Glutamatergic neuron (in vitro differentiated cells): ENCODE data around the gene DOCK3. TPM values are rescaled to one million over a fixed set of nuclear protein-coding genes. Genes with fewer than 3 reads are reported as not detected.

Experiments used
- DNase-seq: peaks from one replicate; pipeline ENCODE4 v3.0.0; 2022
- H3K27ac Mint-ChIP-seq: one replicate; pipeline ENCODE4 v1.8.0; 2020; ENCODE audit warnings: mild to moderate bottlenecking, mixed read lengths, inconsistent platforms; ENCODE audit not compliant: unreplicated experiment
- H3K27me3 Mint-ChIP-seq: one replicate; pipeline ENCODE4 v1.8.0; 2020; ENCODE audit warnings: mild to moderate bottlenecking, moderate library complexity, mixed read lengths, inconsistent platforms; ENCODE audit not compliant: unreplicated experiment
- H3K36me3 Mint-ChIP-seq: one replicate; pipeline ENCODE4 v1.8.0; 2020; ENCODE audit warnings: mild to moderate bottlenecking, mixed read lengths, inconsistent platforms; ENCODE audit not compliant: unreplicated experiment
- H3K4me1 Mint-ChIP-seq: one replicate; pipeline ENCODE4 v1.8.0; 2020; ENCODE audit warnings: mild to moderate bottlenecking, low read depth, mixed read lengths, inconsistent platforms; ENCODE audit not compliant: unreplicated experiment
- H3K4me3 Mint-ChIP-seq: one replicate; pipeline ENCODE4 v1.8.0; 2020; ENCODE audit warnings: mild to moderate bottlenecking, mixed read lengths, inconsistent platforms; ENCODE audit not compliant: unreplicated experiment
- H3K9me3 Mint-ChIP-seq: one replicate; pipeline ENCODE4 v1.8.0; 2020; ENCODE audit warnings: mild to moderate bottlenecking, moderate library complexity, mixed read lengths, inconsistent platforms; ENCODE audit not compliant: unreplicated experiment
- total RNA-seq: library from RNA; stranded (reverse); fragmentation: NEBNext Ultra II Directional; extraction: Animal tissue kit (Norgen Biotek cat#: 25700); gene quantifications from one replicate; pipeline ENCODE4 v1.2.1, GENCODE V29; 2021; ENCODE audit not compliant: unreplicated experiment
- TF ChIP-seq, protein P1 (sequence below): fragments of 200-600 bp; sonication (generic); IDR thresholded peaks from one replicate; pipeline ENCODE4 v1.5.0; 2021; ENCODE audit not compliant: partially characterized antibody, unreplicated experiment

Gene DOCK3
- total RNA-seq, 1 donor from 2014 or later, result 13.4 TPM

DNA sequence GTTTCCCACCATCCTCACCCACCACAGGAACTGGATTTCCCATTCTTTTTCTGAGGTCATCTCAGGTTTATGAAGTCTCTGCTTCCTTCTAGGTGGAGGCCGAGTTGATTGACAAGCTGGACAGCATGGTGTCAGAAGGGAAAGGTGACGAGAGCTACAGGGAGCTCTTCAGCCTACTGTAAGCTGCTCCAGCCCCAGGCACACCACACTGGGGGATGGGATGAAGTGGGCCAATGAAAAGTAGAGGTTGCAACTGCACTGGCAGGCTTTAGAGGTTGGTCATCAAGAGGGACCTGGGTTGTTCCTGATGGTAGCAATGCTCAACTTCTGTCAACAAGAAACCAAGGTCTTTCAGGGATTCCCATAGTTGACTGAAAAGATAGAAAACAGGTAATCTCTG, 655.3 kb downstream of the DOCK3 start:
- no peak for DNase-seq
- H3K27ac Mint-ChIP-seq, result no peak overlapping the region
- no peaks in the 10 kb centered on the region for H3K4me1 Mint-ChIP-seq
- H3K9me3 Mint-ChIP-seq, result no peaks in the 10 kb centered on the region
- peaks cover 2% of the 10 kb centered on the region for H3K27me3 Mint-ChIP-seq
- TF ChIP-seq, protein P1, sequence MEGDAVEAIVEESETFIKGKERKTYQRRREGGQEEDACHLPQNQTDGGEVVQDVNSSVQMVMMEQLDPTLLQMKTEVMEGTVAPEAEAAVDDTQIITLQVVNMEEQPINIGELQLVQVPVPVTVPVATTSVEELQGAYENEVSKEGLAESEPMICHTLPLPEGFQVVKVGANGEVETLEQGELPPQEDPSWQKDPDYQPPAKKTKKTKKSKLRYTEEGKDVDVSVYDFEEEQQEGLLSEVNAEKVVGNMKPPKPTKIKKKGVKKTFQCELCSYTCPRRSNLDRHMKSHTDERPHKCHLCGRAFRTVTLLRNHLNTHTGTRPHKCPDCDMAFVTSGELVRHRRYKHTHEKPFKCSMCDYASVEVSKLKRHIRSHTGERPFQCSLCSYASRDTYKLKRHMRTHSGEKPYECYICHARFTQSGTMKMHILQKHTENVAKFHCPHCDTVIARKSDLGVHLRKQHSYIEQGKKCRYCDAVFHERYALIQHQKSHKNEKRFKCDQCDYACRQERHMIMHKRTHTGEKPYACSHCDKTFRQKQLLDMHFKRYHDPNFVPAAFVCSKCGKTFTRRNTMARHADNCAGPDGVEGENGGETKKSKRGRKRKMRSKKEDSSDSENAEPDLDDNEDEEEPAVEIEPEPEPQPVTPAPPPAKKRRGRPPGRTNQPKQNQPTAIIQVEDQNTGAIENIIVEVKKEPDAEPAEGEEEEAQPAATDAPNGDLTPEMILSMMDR, result no peak
- H3K4me3 Mint-ChIP-seq, result no peak overlapping the region
- H3K36me3 Mint-ChIP-seq, result peaks cover 4% of the 10 kb centered on the region

DNA sequence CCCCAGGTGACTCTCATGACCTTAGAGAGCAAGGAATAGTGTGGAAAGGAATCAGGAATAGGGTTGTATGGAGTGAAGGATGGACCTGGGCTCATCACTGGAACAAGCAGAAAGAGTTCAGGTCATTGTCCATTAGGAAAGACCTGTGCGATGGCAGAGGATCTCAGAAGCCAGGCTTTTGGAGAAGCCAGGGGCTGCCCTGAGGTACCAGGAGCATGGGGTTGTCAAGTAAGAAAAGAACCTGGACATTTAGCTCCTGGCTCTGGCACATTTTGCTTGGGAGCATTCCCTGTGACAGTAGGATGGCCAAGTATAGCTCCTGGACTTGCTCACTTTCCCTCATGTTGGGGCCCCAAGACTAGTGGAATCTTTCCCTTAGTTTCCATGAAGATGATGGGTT, 657.4 kb downstream of the DOCK3 start:
- peaks cover 2% of the 10 kb centered on the region for H3K27me3 Mint-ChIP-seq
- DNase-seq, result no peak
- peaks cover 4% of the 10 kb centered on the region for H3K36me3 Mint-ChIP-seq
- no peak overlapping the region for H3K4me3 Mint-ChIP-seq
- TF ChIP-seq, protein P1, result no peak
- H3K4me1 Mint-ChIP-seq, result no peaks in the 10 kb centered on the region
- H3K9me3 Mint-ChIP-seq, result no peaks in the 10 kb centered on the region
- no peak overlapping the region for H3K27ac Mint-ChIP-seq

DNA sequence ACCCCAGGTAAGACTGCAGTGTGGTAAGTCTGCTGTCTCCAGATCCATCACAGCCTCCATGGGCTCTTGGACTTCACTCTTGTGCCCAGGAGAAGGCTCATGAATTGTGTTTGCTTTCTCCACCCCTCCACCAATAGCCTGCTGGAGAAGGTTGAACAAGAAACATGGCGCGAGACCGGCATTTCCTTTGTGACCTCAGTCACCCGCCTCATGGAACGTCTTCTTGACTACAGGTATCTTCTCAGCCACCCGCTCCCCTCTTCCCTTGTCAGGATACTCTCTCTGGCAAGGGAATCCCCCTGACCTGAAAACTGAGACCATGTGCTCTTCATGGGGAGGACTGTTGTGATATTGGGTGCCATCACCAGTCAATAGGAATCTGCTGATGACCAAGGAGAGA, 658.3 kb downstream of the DOCK3 start:
- Mint-ChIP-seq H3K27ac (no peak overlapping the region), H3K27me3 (peaks cover 4% of the 10 kb centered on the region), H3K4me1 (no peaks in the 10 kb centered on the region), H3K4me3 (no peak overlapping the region), H3K9me3 (no peaks in the 10 kb centered on the region), H3K36me3 (peaks cover 4% of the 10 kb centered on the region)
- no peak for DNase-seq
- TF ChIP-seq, protein P1, result no peak

DNA sequence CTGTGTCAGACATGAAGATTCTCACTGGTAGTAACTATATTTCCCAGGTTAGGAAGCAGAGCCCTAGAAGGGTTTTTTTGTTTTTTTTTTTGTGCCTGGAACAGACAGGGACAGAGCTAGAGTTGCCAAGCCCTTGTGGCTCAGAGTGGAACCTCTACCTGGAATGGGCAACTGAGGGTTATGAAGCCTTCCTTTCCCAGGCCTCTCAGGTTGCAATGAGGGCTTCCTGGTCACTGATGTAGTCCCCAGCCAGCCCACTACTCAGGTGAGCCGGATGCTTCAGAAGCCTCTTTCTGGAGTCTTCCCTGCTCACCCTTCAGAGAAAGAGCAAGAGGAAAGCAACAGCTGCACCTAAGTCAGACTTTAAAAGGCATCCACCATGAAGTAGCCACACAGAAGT, 661.5 kb downstream of the DOCK3 start:
- Mint-ChIP-seq H3K9me3 (peaks cover 3% of the 10 kb centered on the region), H3K27me3 (peaks cover 4% of the 10 kb centered on the region), H3K4me3 (no peak overlapping the region), H3K27ac (no peak overlapping the region), H3K36me3 (peaks cover 10% of the 10 kb centered on the region), H3K4me1 (no peaks in the 10 kb centered on the region)
- TF ChIP-seq, protein P1, result no peak
- DNase-seq, result no peak

DNA sequence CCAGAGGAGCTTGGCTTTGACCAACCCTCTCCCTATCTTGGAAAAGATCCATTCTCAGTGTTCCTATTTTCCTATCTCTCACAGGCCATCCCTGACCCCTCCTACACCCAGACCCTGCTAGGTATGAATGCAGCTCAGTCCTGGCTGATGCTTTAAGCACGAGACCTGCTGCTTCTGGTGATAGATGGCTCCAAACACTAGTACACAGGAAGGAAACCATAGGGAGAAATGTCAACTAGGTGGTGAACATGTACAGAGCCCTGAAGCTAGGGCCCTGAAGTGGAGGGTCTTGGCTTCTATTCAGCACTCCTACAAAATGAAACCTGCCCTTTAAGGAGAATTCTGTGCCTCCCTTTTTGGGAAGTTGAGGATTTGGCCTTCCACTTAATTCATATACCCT, 662.9 kb downstream of the DOCK3 start:
- Mint-ChIP-seq H3K9me3 (peaks cover 3% of the 10 kb centered on the region), H3K27me3 (peaks cover 4% of the 10 kb centered on the region), H3K4me3 (no peak overlapping the region), H3K27ac (no peak overlapping the region), H3K4me1 (no peaks in the 10 kb centered on the region), H3K36me3 (peaks cover 10% of the 10 kb centered on the region)
- no peak for DNase-seq
- TF ChIP-seq, protein P1, result no peak
